SKM-1 (cell line): ENCODE results near the gene CDH26.
A peak's percentile ranks its signal among the peaks of the same experiment; 100 is the strongest.

Experiments used
- DNase-seq: peaks from one replicate; lab custom pipeline; 2025; ENCODE audit not compliant: unreplicated experiment; lab: John Stamatoyannopoulos, UW

CDH26 gene

GRCh38 chr20:59958123-59958522, at the start of gene CDH26:
Gene CDH26, plus strand, starts transcription at chr20:59958423. Its CDS starts 304 bp downstream, at chr20:59958727.
- DNase-seq = no peak

GRCh38 chr20:59908855-59909254, 49.4 kb upstream of the CDH26 start:
- DNase-seq = no peak

GRCh38 chr20:59911041-59911440, 47.2 kb upstream of the CDH26 start:
- DNase-seq = no peak

- no peak for DNase-seq
Observed at GRCh38 chr20:59912609-59913008, 45.6 kb upstream of the CDH26 start.

- no peak for DNase-seq
Observed at GRCh38 chr20:59920944-59921343, 37.3 kb upstream of the CDH26 start.

- DNase-seq = no peak
Observed at GRCh38 chr20:59923514-59923913, 34.7 kb upstream of the CDH26 start.

GRCh38 chr20:59925359-59925758, 32.9 kb upstream of the CDH26 start:
- DNase-seq = no peak

- DNase-seq = no peak
Observed at GRCh38 chr20:59925899-59926298, 32.3 kb upstream of the CDH26 start.

GRCh38 chr20:59931511-59932312, 26.5 kb upstream of the CDH26 start:
- no peak for DNase-seq

GRCh38 chr20:59932616-59933295, 25.5 kb upstream of the CDH26 start:
- DNase-seq = no peak

- peak; percentile 24 for DNase-seq
Observed at GRCh38 chr20:59933296-59933848, 24.9 kb upstream of the CDH26 start, which contains the start of gene SYCP2. Gene SYCP2, minus strand, starts transcription at chr20:59933637. Its CDS starts 11,224 bp downstream, at chr20:59922413.

GRCh38 chr20:59933849-59934585, 24.2 kb upstream of the CDH26 start:
- DNase-seq = peak; percentile 24

- DNase-seq = no peak
Observed at GRCh38 chr20:59935457-59936185, 22.6 kb upstream of the CDH26 start.

GRCh38 chr20:59936409-59936808, 21.8 kb upstream of the CDH26 start:
- no peak for DNase-seq

GRCh38 chr20:59937150-59937549, 21.1 kb upstream of the CDH26 start:
- DNase-seq = no peak

- DNase-seq = no peak
Observed at GRCh38 chr20:59938221-59938620, 20.0 kb upstream of the CDH26 start.

GRCh38 chr20:59938696-59939051, 19.5 kb upstream of the CDH26 start:
- DNase-seq = no peak

GRCh38 chr20:59939052-59939878, 19.0 kb upstream of the CDH26 start:
- no peak for DNase-seq

- no peak for DNase-seq
Observed at GRCh38 chr20:59939879-59940128, 18.4 kb upstream of the CDH26 start.
